Calu3 (cell line): Measurements from ENCODE around the gene NR2F1-AS1. TPM values are rescaled to one million over a fixed set of nuclear protein-coding genes. Genes with fewer than 3 reads are reported as not detected.

Source experiments
- BruUV-seq: library from RNA; stranded (reverse); fragments of 400-500 nt; replicated peaks from 2 replicates; lab custom pipeline; 2021; lab: Mats Ljungman, UMichigan
- CTCF ChIA-PET: fragments of 300-600 bp; sonication (Branson Sonifier 250); formaldehyde crosslinking; loops from one replicate; lab custom pipeline; 2022; ENCODE audit warnings: antibody characterized with exemption; lab: Charles Lee
- DNase-seq: peaks from one replicate; pipeline ENCODE4 v3.0.0; 2022
- H3K27ac Mint-ChIP-seq: one replicate; pipeline ENCODE4 v1.8.0; 2022; ENCODE audit warnings: mixed read lengths; ENCODE audit not compliant: unreplicated experiment
- H3K27me3 Mint-ChIP-seq: one replicate; pipeline ENCODE4 v1.8.0; 2022; ENCODE audit warnings: mixed read lengths; ENCODE audit not compliant: unreplicated experiment
- H3K36me3 Mint-ChIP-seq: one replicate; pipeline ENCODE4 v1.8.0; 2022; ENCODE audit warnings: mild to moderate bottlenecking, moderate library complexity, mixed read lengths; ENCODE audit not compliant: insufficient read depth, unreplicated experiment
- H3K4me1 Mint-ChIP-seq: one replicate; pipeline ENCODE4 v1.8.0; 2022; ENCODE audit warnings: mild to moderate bottlenecking, low read depth, mixed read lengths; ENCODE audit not compliant: unreplicated experiment
- H3K4me3 Mint-ChIP-seq: one replicate; pipeline ENCODE4 v1.8.0; 2022; ENCODE audit warnings: mild to moderate bottlenecking, low read depth, moderate library complexity, mixed read lengths; ENCODE audit not compliant: unreplicated experiment
- H3K9me3 Mint-ChIP-seq: one replicate; pipeline ENCODE4 v1.8.0; 2022; ENCODE audit warnings: low read depth, mixed read lengths; ENCODE audit not compliant: unreplicated experiment
- intact Hi-C: fragments of 100-400 bp; cut with micrococcal nuclease; formaldehyde crosslinking; loops from one replicate; pipeline ENCODE4 v1.10.0; 2022; ENCODE audit not compliant: unreplicated experiment
- total RNA-seq: library from RNA; stranded (reverse); gene quantifications from 2 replicates; pipeline ENCODE4 v1.2.3, GENCODE V29; 2022
- TF ChIP-seq, protein P1 (sequence below): fragments of 200-600 bp; IDR thresholded peaks from one replicate; pipeline ENCODE4 v1.8.0; 2022; ENCODE audit warnings: antibody characterized with exemption; ENCODE audit not compliant: unreplicated experiment

The NR2F1-AS1 gene
- total RNA-seq, 1 experiment from 2014 or later, result 20.9 TPM

DNA sequence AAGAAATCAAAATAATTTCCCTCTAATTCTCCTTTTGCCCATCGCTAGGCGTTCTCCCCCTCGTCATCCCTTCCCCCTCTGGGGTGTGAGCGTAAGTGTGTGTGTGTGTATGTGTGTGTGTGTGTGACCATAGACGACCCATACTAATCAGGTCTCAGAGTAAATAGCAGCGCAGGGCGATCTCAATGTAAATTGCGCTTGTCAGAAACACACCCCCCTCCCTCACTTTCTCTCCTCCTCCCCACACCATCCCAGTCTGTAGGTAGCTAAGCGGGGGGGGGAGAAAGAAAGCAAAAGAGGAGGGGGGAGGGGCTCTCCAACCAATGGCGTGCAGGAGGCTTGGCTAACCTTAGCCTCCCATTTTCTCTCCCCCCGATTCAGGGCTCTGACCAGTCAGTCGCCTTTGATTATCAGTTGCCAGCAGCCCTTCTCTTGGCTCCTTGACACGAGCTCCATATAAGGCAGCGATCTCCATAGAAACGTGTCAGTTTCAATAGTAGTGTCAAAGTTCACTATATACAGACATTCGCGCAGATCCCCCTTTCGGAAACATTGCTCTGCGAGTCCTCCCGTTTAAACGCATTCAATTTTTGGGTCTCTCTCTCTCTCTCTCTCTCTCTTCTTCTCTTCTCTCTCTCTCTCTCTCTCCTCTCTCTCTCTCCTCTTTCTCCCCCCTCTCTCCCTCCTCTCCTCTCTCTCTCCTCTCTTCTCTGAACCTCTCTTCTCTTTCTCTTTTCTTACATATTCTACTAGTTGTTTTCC, 1.8 kb upstream of the NR2F1-AS1 start, which contains the start of gene NR2F1:
TSS of gene NR2F1 (plus strand) at position 546 of the 762 bp plus-strand sequence. CDS start 1,802 bp downstream, outside the sequence.
- DNase-seq, result peak; percentile 88
- no peak within 1 kb of the TSS for H3K27ac Mint-ChIP-seq
- H3K4me1 Mint-ChIP-seq, result no peaks in the 10 kb centered on the region
- CTCF ChIA-PET, result interaction anchor here (0.6 to 1.6 kb wide), 16 partner anchors 13 to 1445 kb away, joined by 3 to 13 read pairs (median 4); no protein-coding TSS in a partner anchor
- no peaks in the 10 kb centered on the region for H3K9me3 Mint-ChIP-seq
- H3K4me3 Mint-ChIP-seq, result no peak within 1 kb of the TSS
- H3K27me3 Mint-ChIP-seq, result no peaks in the 10 kb centered on the region
- TF ChIP-seq, protein P1, sequence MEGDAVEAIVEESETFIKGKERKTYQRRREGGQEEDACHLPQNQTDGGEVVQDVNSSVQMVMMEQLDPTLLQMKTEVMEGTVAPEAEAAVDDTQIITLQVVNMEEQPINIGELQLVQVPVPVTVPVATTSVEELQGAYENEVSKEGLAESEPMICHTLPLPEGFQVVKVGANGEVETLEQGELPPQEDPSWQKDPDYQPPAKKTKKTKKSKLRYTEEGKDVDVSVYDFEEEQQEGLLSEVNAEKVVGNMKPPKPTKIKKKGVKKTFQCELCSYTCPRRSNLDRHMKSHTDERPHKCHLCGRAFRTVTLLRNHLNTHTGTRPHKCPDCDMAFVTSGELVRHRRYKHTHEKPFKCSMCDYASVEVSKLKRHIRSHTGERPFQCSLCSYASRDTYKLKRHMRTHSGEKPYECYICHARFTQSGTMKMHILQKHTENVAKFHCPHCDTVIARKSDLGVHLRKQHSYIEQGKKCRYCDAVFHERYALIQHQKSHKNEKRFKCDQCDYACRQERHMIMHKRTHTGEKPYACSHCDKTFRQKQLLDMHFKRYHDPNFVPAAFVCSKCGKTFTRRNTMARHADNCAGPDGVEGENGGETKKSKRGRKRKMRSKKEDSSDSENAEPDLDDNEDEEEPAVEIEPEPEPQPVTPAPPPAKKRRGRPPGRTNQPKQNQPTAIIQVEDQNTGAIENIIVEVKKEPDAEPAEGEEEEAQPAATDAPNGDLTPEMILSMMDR, result no peak
- H3K36me3 Mint-ChIP-seq, result peaks cover 13% of the 10 kb centered on the region
- intact Hi-C loops, result loop anchor here (1.0 to 10.0 kb wide), 8 partner anchors 39 to 1272 kb away; a partner anchor contains a TSS
- no TSS peak for BruUV-seq

DNA sequence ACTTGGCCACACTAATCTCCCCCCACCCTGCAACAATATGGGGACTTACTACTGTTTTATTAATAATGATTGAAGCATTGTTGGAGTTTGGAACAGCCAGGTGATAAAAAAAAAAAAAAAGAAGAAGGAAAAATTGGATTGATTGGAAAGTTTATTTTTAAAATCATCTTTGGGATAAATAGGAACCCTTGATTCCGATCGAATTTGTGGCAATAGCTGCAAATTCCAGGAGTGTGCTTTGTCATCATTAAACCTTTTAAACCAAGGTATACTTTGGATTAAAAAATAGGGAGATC, 1.1 kb upstream of the NR2F1-AS1 start:
- CTCF ChIA-PET, result interaction anchor here (0.6 to 1.6 kb wide), 5 partner anchors 27 to 1446 kb away, joined by 3 to 13 read pairs (median 5); no protein-coding TSS in a partner anchor
- Mint-ChIP-seq H3K36me3 (peaks cover 13% of the 10 kb centered on the region), H3K4me3 (no peak overlapping the region), H3K27ac (no peak overlapping the region), H3K27me3 (no peaks in the 10 kb centered on the region), H3K9me3 (no peaks in the 10 kb centered on the region), H3K4me1 (no peaks in the 10 kb centered on the region)
- intact Hi-C loops, result loop anchor here (1.0 to 10.0 kb wide), 8 partner anchors 40 to 1273 kb away; a partner anchor contains a TSS
- DNase-seq, result no peak
- TF ChIP-seq, protein P1, result no peak
- BruUV-seq, result no TSS peak

DNA sequence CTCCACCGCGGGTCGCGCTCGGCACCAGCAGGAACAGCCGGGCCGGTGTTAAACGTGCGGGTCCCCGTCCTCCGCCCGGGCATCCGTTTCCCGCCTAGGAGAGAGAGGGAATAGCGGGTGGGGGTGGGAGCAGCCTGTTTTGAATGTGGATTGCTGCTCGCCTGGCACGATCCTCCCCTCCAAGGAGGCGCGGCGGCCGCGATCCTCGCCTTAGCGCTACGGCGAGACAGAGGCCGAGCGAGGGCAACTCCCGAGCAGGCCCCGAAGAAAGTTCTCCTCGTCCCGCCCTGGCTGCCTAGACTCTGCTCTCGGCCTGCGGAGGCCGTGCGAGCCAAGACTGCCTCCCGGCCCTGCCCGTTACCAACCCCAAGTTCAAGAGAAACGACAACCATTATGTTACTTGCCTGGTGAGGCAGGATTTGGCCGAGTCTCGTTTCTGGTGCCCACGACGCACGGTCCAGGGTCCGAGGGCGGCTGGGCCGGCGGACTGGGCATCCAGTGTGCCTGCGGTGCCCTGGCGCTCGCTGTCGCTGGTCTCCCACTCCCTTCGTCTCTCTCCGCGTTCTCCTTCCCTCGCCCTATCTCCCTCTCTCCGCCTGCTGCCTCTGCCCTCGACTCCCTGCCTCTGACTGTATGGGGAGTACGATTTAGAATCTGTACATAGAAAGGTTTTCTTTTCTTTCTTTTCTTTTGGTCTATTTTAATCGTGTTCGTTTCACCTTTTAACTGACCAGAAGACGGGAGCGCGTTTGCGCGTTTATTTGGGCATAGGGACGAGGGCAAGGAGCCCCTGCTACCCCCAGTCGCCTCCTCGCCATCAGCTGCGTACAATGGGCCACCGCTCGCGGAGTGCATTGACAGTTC, 724 bp downstream of the NR2F1-AS1 start:
- H3K4me3 Mint-ChIP-seq, result no peak overlapping the region
- TF ChIP-seq, protein P1, result no peak
- peaks cover 2% of the 10 kb centered on the region for H3K36me3 Mint-ChIP-seq
- no peaks in the 10 kb centered on the region for H3K4me1 Mint-ChIP-seq
- intact Hi-C loops, result loop anchor here (2.0 to 10.0 kb wide), 8 partner anchors 42 to 1275 kb away; a partner anchor contains a TSS
- H3K27me3 Mint-ChIP-seq, result no peaks in the 10 kb centered on the region
- no peak overlapping the region for H3K27ac Mint-ChIP-seq
- H3K9me3 Mint-ChIP-seq, result no peaks in the 10 kb centered on the region
- no TSS peak for BruUV-seq
- CTCF ChIA-PET, result interaction anchor here (0.7 to 1.1 kb wide), 3 partner anchors 209 to 488 kb away, joined by 3 to 5 read pairs (median 3); no protein-coding TSS in a partner anchor
- peak; percentile 57 for DNase-seq

DNA sequence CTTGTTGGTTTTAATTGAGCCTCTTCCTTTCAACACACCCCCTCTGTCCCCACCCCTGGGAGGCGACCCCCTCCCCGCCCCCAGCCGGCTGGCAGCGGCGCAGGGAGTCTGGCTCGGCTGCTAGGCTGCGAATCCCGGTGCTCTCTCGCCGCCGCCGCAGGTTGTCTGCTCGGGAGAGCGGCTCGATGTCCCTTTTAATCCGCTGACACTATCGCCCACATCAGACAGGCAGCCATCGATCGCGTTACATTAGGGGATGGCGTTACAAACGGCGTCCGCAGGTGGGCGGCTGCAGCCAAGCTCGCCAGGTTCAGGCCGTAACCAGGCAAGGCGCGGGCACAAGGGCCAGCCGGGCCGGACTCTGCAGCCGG, 1.3 kb downstream of the NR2F1-AS1 start:
- H3K36me3 Mint-ChIP-seq, result no peaks in the 10 kb centered on the region
- intact Hi-C loops, result loop anchor here (2.0 to 10.0 kb wide), 8 partner anchors 43 to 1275 kb away; a partner anchor contains a TSS
- BruUV-seq, result no TSS peak
- CTCF ChIA-PET, result no interaction called here
- no peak for DNase-seq
- TF ChIP-seq, protein P1, result no peak
- no peaks in the 10 kb centered on the region for H3K9me3 Mint-ChIP-seq
- no peaks in the 10 kb centered on the region for H3K27me3 Mint-ChIP-seq
- no peak overlapping the region for H3K4me3 Mint-ChIP-seq
- no peak overlapping the region for H3K27ac Mint-ChIP-seq
- no peaks in the 10 kb centered on the region for H3K4me1 Mint-ChIP-seq
